SK-N-SH treated with all-trans-retinoic acid at 6 μM for 48 hours (cell line): ENCODE results near the gene SH3RF2.

ENCODE experiments used
- ARNTL ChIP-seq: fragments of 450-650 bp; formaldehyde crosslinking; IDR thresholded peaks from 2 replicates; pipeline ENCODE4 v1.5.0; 2020; ENCODE audit warnings: low read depth, mild to moderate bottlenecking, moderate library complexity, borderline replicate concordance
- ISL1 ChIP-seq: fragments of 250-450 bp; sonication (Bioruptor Pico); IDR thresholded peaks from 2 replicates; pipeline ENCODE4 v2.1.2; 2022; ENCODE audit warnings: mild to moderate bottlenecking, moderate library complexity
- PPARA ChIP-seq: fragments of 250-450 bp; sonication (Bioruptor Pico); IDR thresholded peaks from 2 replicates; pipeline ENCODE4 v1.5.0; 2020; ENCODE audit warnings: mild to moderate bottlenecking, borderline replicate concordance
- ZFP30 ChIP-seq: fragments of 450-650 bp; formaldehyde crosslinking; IDR thresholded peaks from 2 replicates; pipeline ENCODE4 v1.5.0; 2022; ENCODE audit warnings: mild to moderate bottlenecking, moderate library complexity
- ZNF565 ChIP-seq: fragments of 450-650 bp; formaldehyde crosslinking; conservative IDR thresholded peaks from 2 replicates; pipeline ENCODE4 v1.5.0; 2020; ENCODE audit warnings: low read depth, mild to moderate bottlenecking, moderate library complexity
- ZNF8 ChIP-seq: fragments of 450-650 bp; formaldehyde crosslinking; IDR thresholded peaks from 2 replicates; pipeline ENCODE4 v1.5.0; 2020; ENCODE audit warnings: mild to moderate bottlenecking, moderate library complexity
- TF ChIP-seq, protein P1 (sequence below): fragments of 250-450 bp; sonication (Bioruptor Pico); IDR thresholded peaks from 2 replicates; pipeline ENCODE4 v1.5.0; 2020; ENCODE audit warnings: mild to moderate bottlenecking, moderate library complexity

DNA sequence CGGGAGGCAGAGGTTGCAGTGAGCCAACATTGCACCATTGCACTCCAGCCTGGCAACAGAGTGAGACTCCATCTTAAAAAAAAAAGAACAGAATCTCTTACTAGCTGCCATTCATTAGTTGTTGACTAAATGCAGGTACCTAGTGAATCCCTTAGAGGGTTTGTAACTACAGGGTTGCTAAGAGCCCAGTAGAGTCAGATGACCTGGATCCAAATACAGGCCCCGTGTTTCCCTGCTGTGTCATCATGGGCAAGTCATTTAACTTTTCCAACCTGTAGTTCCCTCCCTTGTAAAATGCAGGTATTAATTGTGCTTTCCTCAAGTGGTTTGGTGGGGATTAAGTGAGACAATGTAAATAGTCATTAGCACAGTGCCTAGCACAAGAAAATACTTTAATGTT, 136.2 kb downstream of the SH3RF2 start:
- TF ChIP-seq, protein P1, sequence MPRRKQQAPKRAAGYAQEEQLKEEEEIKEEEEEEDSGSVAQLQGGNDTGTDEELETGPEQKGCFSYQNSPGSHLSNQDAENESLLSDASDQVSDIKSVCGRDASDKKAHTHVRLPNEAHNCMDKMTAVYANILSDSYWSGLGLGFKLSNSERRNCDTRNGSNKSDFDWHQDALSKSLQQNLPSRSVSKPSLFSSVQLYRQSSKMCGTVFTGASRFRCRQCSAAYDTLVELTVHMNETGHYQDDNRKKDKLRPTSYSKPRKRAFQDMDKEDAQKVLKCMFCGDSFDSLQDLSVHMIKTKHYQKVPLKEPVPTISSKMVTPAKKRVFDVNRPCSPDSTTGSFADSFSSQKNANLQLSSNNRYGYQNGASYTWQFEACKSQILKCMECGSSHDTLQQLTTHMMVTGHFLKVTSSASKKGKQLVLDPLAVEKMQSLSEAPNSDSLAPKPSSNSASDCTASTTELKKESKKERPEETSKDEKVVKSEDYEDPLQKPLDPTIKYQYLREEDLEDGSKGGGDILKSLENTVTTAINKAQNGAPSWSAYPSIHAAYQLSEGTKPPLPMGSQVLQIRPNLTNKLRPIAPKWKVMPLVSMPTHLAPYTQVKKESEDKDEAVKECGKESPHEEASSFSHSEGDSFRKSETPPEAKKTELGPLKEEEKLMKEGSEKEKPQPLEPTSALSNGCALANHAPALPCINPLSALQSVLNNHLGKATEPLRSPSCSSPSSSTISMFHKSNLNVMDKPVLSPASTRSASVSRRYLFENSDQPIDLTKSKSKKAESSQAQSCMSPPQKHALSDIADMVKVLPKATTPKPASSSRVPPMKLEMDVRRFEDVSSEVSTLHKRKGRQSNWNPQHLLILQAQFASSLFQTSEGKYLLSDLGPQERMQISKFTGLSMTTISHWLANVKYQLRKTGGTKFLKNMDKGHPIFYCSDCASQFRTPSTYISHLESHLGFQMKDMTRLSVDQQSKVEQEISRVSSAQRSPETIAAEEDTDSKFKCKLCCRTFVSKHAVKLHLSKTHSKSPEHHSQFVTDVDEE (CRISPR knock-in tag), result no peak
- TF ChIP-seq ZNF565 (CRISPR knock-in tag) (no peak), ZFP30 (CRISPR knock-in tag) (no peak), PPARA (CRISPR knock-in tag) (no peak), ARNTL (CRISPR knock-in tag) (no peak), ISL1 (CRISPR knock-in tag) (no peak), ZNF8 (no peak)
